HG03575 (cell line): ENCODE data around the gene PPP2R5C.

Experiments
- ATAC-seq: cut with Tn5 transposase; IDR thresholded peaks from one replicate; pipeline ENCODE4 v1.9.1; 2021; ENCODE audit not compliant: unreplicated experiment, insufficient number of reproducible peaks, low FRiP score; ENCODE audit errors: extremely low read depth

PPP2R5C gene

GRCh38 chr14:101873991-101874390, 112.5 kb downstream of the PPP2R5C start:
- no peak for ATAC-seq

GRCh38 chr14:101875041-101875726, 113.7 kb downstream of the PPP2R5C start:
- ATAC-seq: no peak

GRCh38 chr14:101875727-101876554, 114.4 kb downstream of the PPP2R5C start:
- ATAC-seq: peak; percentile 8

GRCh38 chr14:101876555-101876938, 115.0 kb downstream of the PPP2R5C start:
- ATAC-seq: peak; percentile 43

GRCh38 chr14:101877766-101878165, 116.3 kb downstream of the PPP2R5C start:
- ATAC-seq: no peak

GRCh38 chr14:101878211-101878821, 116.8 kb downstream of the PPP2R5C start:
- ATAC-seq: no peak

GRCh38 chr14:101878822-101879528, 117.5 kb downstream of the PPP2R5C start:
- ATAC-seq: no peak

- no peak for ATAC-seq
Measured at GRCh38 chr14:101879529-101880336, 118.2 kb downstream of the PPP2R5C start.

GRCh38 chr14:101881426-101881825, 119.9 kb downstream of the PPP2R5C start:
- no peak for ATAC-seq

- ATAC-seq: no peak
Measured at GRCh38 chr14:101882141-101882935, 120.8 kb downstream of the PPP2R5C start.

GRCh38 chr14:101884089-101884933, 122.8 kb downstream of the PPP2R5C start:
- ATAC-seq: no peak

- ATAC-seq: no peak
Measured at GRCh38 chr14:101884934-101885576, 123.5 kb downstream of the PPP2R5C start.

GRCh38 chr14:101887219-101887618, 125.7 kb downstream of the PPP2R5C start:
- ATAC-seq: no peak

- ATAC-seq: no peak
Measured at GRCh38 chr14:101888182-101888581, 126.7 kb downstream of the PPP2R5C start.

- ATAC-seq: no peak
Measured at GRCh38 chr14:101889366-101889765, 127.9 kb downstream of the PPP2R5C start.

GRCh38 chr14:101889898-101890297, 128.4 kb downstream of the PPP2R5C start:
- ATAC-seq: no peak

GRCh38 chr14:101891471-101891870, 130.0 kb downstream of the PPP2R5C start:
- no peak for ATAC-seq
